H9 (cell line): ENCODE results near the gene NPAS3. TPM values are rescaled to one million over a fixed set of nuclear protein-coding genes. Genes with fewer than 3 reads are reported as not detected.
A peak's percentile ranks its signal among the peaks of the same experiment; 100 is the strongest.

Source experiments
- DNase-seq: peaks from one replicate; pipeline ENCODE4 v3.0.0-alpha.2; 2017
- H2AFZ ChIP-seq: one replicate; pipeline ENCODE4 v1.6.1; 2013; ENCODE audit warnings: mild to moderate bottlenecking, low read length, control low read depth, moderate library complexity
- H2AK5ac ChIP-seq: 2 replicates; pipeline ENCODE4 v1.6.1; 2013; ENCODE audit warnings: low read length, control low read depth, mixed read lengths; ENCODE audit not compliant: insufficient read length
- H2BK120ac ChIP-seq: one replicate; pipeline ENCODE4 v1.6.1; 2013; ENCODE audit warnings: low read depth, mild to moderate bottlenecking, low read length, control low read depth, inconsistent platforms; ENCODE audit not compliant: poor library complexity, severe bottlenecking
- H2BK12ac ChIP-seq: 2 replicates; pipeline ENCODE4 v1.6.1; 2013; ENCODE audit warnings: low read length, control low read depth, mixed read lengths, low read depth; ENCODE audit not compliant: insufficient read length
- H2BK15ac ChIP-seq: 2 replicates; pipeline ENCODE4 v1.6.1; 2013; ENCODE audit warnings: low read depth, low read length, control low read depth
- H2BK20ac ChIP-seq: one replicate; pipeline ENCODE4 v1.6.1; 2013; ENCODE audit warnings: low read depth, mild to moderate bottlenecking, low read length, control low read depth, inconsistent platforms; ENCODE audit not compliant: poor library complexity, severe bottlenecking
- H2BK5ac ChIP-seq: 2 replicates; pipeline ENCODE4 v1.6.1; 2013; ENCODE audit warnings: low read length, control low read depth, mixed read lengths; ENCODE audit not compliant: insufficient read length
- H3K14ac ChIP-seq: 2 replicates; pipeline ENCODE4 v1.6.1; 2013; ENCODE audit warnings: low read length, control low read depth; ENCODE audit not compliant: insufficient read depth
- H3K18ac ChIP-seq: 2 replicates; pipeline ENCODE4 v1.6.1; 2013; ENCODE audit warnings: low read depth, mild to moderate bottlenecking, mixed read lengths, low read length, control low read depth; ENCODE audit not compliant: insufficient read length
- H3K23ac ChIP-seq: 2 replicates; pipeline ENCODE4 v1.6.1; 2013; ENCODE audit warnings: low read length, control low read depth, mixed read lengths, low read depth; ENCODE audit not compliant: insufficient read length
- H3K23me2 ChIP-seq: 2 replicates; pipeline ENCODE4 v1.6.1; 2013; ENCODE audit warnings: low read depth, mild to moderate bottlenecking, mixed read lengths, low read length, control low read depth; ENCODE audit not compliant: insufficient read length, poor library complexity, severe bottlenecking
- H3K27ac ChIP-seq: 2 replicates; pipeline ENCODE4 v1.5.1; 2013; ENCODE audit warnings: low read length, control low read depth, mixed read lengths, low read depth; ENCODE audit not compliant: insufficient read length
- H3K27me3 ChIP-seq: 2 replicates; pipeline ENCODE4 v1.6.1; 2013; ENCODE audit warnings: low read length, control low read depth, inconsistent platforms; ENCODE audit not compliant: insufficient read depth
- H3K4ac ChIP-seq: 2 replicates; pipeline ENCODE4 v1.6.1; 2013; ENCODE audit warnings: low read depth, mild to moderate bottlenecking, control low read depth, inconsistent platforms, low read length, moderate library complexity
- H3K4me1 ChIP-seq: 2 replicates; pipeline ENCODE4 v1.6.1; 2013; ENCODE audit warnings: low read length, control low read depth, inconsistent platforms; ENCODE audit not compliant: insufficient read depth
- H3K4me2 ChIP-seq: 2 replicates; pipeline ENCODE4 v1.6.1; 2013; ENCODE audit warnings: low read length, control low read depth, mixed read lengths; ENCODE audit not compliant: insufficient read length, insufficient read depth
- H3K56ac ChIP-seq: 2 replicates; pipeline ENCODE4 v1.6.1; 2013; ENCODE audit warnings: low read depth, mild to moderate bottlenecking, mixed read lengths, low read length, control low read depth; ENCODE audit not compliant: insufficient read length
- H3K79me1 ChIP-seq: 2 replicates; pipeline ENCODE4 v1.6.1; 2013; ENCODE audit warnings: low read depth, mild to moderate bottlenecking, moderate library complexity, low read length, control low read depth, inconsistent platforms; ENCODE audit not compliant: insufficient read depth, poor library complexity, severe bottlenecking
- H3K79me2 ChIP-seq: 2 replicates; pipeline ENCODE4 v1.6.1; 2013; ENCODE audit warnings: low read length, control low read depth, inconsistent platforms; ENCODE audit not compliant: insufficient read depth
- H3K9ac ChIP-seq: 2 replicates; pipeline ENCODE4 v1.6.1; 2013; ENCODE audit warnings: low read length, control low read depth, mixed read lengths; ENCODE audit not compliant: insufficient read length; ENCODE audit errors: extremely low read depth
- H3K9me3 ChIP-seq: one replicate; pipeline ENCODE4 v1.6.1; 2013; ENCODE audit warnings: low read depth, low read length, inconsistent platforms; ENCODE audit not compliant: control insufficient read depth
- H3T11ph ChIP-seq: one replicate; pipeline ENCODE4 v1.6.1; 2013; ENCODE audit warnings: mild to moderate bottlenecking, low read length, control low read depth, inconsistent platforms
- H4K20me1 ChIP-seq: one replicate; pipeline ENCODE4 v1.6.1; 2013; ENCODE audit not compliant: control insufficient read depth, insufficient read length, insufficient read depth
- H4K5ac ChIP-seq: 2 replicates; pipeline ENCODE4 v1.6.1; 2013; ENCODE audit warnings: low read depth, mild to moderate bottlenecking, mixed read lengths, low read length, control low read depth; ENCODE audit not compliant: insufficient read length
- H4K8ac ChIP-seq: replicated peaks from 2 replicates; pipeline ENCODE4 v1.6.1; 2013; ENCODE audit warnings: low read length, control low read depth, mixed read lengths, low read depth; ENCODE audit not compliant: insufficient read length
- H4K91ac ChIP-seq: 2 replicates; pipeline ENCODE4 v1.6.1; 2013; ENCODE audit warnings: low read depth, mild to moderate bottlenecking, moderate library complexity, mixed read lengths, low read length, control low read depth; ENCODE audit not compliant: insufficient read length
- H3K27ac Mint-ChIP-seq, 3 experiments: 2 replicates in 2 of 3; 3 replicates in 1 of 3; pipeline ENCODE4 v1.8.0; 2020 to 2021; ENCODE audit warnings: mixed read lengths in 3 of 3, mild to moderate bottlenecking in 1 of 3, moderate library complexity in 1 of 3
- H3K27me3 Mint-ChIP-seq: 2 replicates; pipeline ENCODE4 v1.8.0; 2021; ENCODE audit warnings: low read depth, mild to moderate bottlenecking, moderate library complexity, mixed read lengths
- H3K36me3 Mint-ChIP-seq, 3 experiments: 2 replicates in 2 of 3; 3 replicates in 1 of 3; pipeline ENCODE4 v1.8.0; 2020 to 2021; ENCODE audit warnings: low read depth in 3 of 3, mixed read lengths in 3 of 3; ENCODE audit not compliant: insufficient read depth in 1 of 3
- H3K4me1 Mint-ChIP-seq, 2 experiments: 2 replicates each; pipeline ENCODE4 v1.8.0; 2020; ENCODE audit warnings: mixed read lengths in 2 of 2
- H3K4me3 Mint-ChIP-seq, 2 experiments: 2 replicates in 1 of 2; 3 replicates in 1 of 2; pipeline ENCODE4 v1.8.0; 2020 to 2021; ENCODE audit warnings: mild to moderate bottlenecking in 2 of 2, mixed read lengths in 2 of 2, moderate library complexity in 1 of 2
- H3K9me3 Mint-ChIP-seq, 2 experiments: 2 replicates in 1 of 2; 3 replicates in 1 of 2; pipeline ENCODE4 v1.8.0; 2020; ENCODE audit warnings: mild to moderate bottlenecking in 2 of 2, mixed read lengths in 2 of 2, moderate library complexity in 1 of 2
- CTCF ChIP-seq: fragments of 200-600 bp; sonication (generic); conservative IDR thresholded peaks from 3 replicates; pipeline ENCODE4 v1.8.0; 2021; ENCODE audit warnings: antibody characterized with exemption, mild to moderate bottlenecking
- total RNA-seq: library from RNA; stranded (reverse); gene quantifications from 2 replicates; pipeline ENCODE4 v1.2.1, GENCODE V29; 2021

NPAS3 gene
- total RNA-seq, 1 experiment from 2014 or later = 0.17 TPM

- no peak overlapping the region for H3K23ac ChIP-seq
Observed at GRCh38 chr14:33065634-33066033, 127.0 kb downstream of the NPAS3 start.

More at GRCh38 chr14:33065634-33066033, 127.0 kb downstream of the NPAS3 start:
- Histone ChIP-seq H2AK5ac (no peak overlapping the region), H3K27ac (no peak overlapping the region), H2BK12ac (no peak overlapping the region), H3T11ph (no peak overlapping the region), H3K79me2 (no peaks in the 10 kb centered on the region), H3K18ac (no peak overlapping the region), H3K9ac (no peak overlapping the region), H4K5ac (no peak overlapping the region), H4K20me1 (no peaks in the 10 kb centered on the region), H3K4me1 (no peaks in the 10 kb centered on the region), H2BK5ac (no peak overlapping the region), H3K14ac (no peak overlapping the region), H2AFZ (no peak overlapping the region), H4K8ac (no peak overlapping the region), H4K91ac (no peak overlapping the region), H3K9me3 (no peaks in the 10 kb centered on the region), H3K79me1 (no peaks in the 10 kb centered on the region), H2BK20ac (no peak overlapping the region), H2BK15ac (no peak overlapping the region), H3K4ac (no peak overlapping the region), H3K56ac (no peak overlapping the region), H3K27me3 (no peaks in the 10 kb centered on the region), H2BK120ac (no peak overlapping the region), H3K23me2 (no peaks in the 10 kb centered on the region), H3K4me2 (no peak overlapping the region)
- Mint-ChIP-seq H3K36me3 (no peaks in the 10 kb centered on the region), H3K4me3 (no peak overlapping the region), H3K27me3 (no peaks in the 10 kb centered on the region), H3K27ac (0 out of 7 replicates have a peak overlapping the region, but pooled peaks of 1 of the 3 experiments have one; percentile 30), H3K4me1 (peaks cover 4% of the 10 kb centered on the region in 2 experiments; a peak in 3 of 4 replicates), H3K9me3 (no peaks in the 10 kb centered on the region)
- TF ChIP-seq CTCF = no peak
- no peak for DNase-seq
